HG02973 (cell line): ENCODE measurements around the gene ANO6.

Source experiments
- ATAC-seq: cut with Tn5 transposase; IDR thresholded peaks from one replicate; pipeline ENCODE4 v1.9.1; 2021; ENCODE audit warnings: moderate library complexity; ENCODE audit not compliant: unreplicated experiment

The ANO6 gene

GRCh38 chr12:45434094-45434493 is 218.2 kb downstream of the ANO6 start:
- ATAC-seq: no peak

GRCh38 chr12:45435945-45436710 is 220.2 kb downstream of the ANO6 start:
- no peak for ATAC-seq

GRCh38 chr12:45439039-45439438 is 223.1 kb downstream of the ANO6 start:
- no peak for ATAC-seq

DNA sequence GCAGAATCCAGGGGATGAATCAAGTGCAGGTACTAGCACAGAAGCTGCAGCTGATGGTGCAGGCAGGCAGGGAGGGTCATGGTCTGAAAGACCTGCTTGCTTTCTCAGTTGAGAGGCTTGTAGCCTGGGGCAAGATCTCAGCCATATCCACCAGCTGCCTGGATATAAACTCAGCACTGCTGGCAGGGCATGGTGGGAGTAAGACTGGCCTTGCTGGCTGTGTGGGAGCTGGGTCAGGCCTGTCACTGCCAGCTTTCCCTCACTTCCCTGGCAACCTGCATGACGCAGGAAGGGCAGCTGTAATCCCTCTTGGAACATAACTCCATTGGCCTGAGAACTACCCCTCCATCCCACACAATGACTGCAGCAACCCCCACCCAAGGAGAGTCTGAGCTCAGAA is 230.1 kb downstream of the ANO6 start:
- ATAC-seq: no peak

GRCh38 chr12:45458238-45458637 is 242.3 kb downstream of the ANO6 start:
- no peak for ATAC-seq

DNA sequence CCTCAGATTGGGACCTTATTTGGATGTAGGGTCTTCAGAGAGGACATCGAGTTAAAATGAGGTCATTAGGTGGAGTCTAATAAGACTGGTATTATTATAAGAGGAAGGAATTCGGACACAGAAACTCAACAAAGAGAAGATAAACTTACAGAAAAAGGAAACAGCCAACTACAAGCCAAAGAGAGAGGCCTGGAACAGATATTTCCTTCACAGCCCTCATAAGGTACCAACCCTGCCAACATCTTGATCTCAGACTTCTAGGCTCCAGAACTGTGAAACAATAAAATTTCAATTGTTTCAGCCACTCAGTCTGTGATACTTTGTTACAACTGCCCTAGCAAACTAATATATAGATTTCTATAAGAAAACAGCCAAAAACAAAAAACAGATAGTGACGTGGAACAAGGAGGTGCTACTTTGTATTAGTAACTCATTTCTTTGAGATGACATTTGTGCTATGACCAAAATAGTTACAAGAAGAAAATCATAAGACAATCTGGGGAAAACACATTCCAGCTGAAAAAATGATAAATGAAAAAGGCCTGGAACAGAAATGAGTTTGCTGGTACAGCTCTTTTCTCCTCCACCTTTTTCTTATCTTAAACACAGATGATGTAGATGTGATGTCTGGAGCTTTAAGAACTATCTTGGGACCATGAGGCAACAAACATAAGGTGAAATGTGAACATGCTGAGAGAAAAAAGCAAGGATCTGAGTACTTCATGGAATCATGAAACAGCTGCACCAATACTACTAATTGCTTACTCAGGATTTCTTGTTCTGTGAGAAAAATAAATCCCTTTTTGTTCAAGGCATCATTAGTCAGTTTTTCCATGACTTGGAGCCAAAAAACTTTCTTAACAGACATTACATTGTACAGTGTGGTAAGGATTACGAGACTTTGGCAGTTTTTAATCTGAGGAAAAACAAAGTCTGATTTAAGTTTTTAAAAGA is 243.2 kb downstream of the ANO6 start:
- ATAC-seq: no peak

GRCh38 chr12:45462506-45462905 is 246.6 kb downstream of the ANO6 start:
- ATAC-seq: no peak

- no peak for ATAC-seq
Measured at GRCh38 chr12:45464699-45465098, 248.8 kb downstream of the ANO6 start.

- ATAC-seq: no peak
Measured at GRCh38 chr12:45468751-45469615, 253.1 kb downstream of the ANO6 start.

DNA sequence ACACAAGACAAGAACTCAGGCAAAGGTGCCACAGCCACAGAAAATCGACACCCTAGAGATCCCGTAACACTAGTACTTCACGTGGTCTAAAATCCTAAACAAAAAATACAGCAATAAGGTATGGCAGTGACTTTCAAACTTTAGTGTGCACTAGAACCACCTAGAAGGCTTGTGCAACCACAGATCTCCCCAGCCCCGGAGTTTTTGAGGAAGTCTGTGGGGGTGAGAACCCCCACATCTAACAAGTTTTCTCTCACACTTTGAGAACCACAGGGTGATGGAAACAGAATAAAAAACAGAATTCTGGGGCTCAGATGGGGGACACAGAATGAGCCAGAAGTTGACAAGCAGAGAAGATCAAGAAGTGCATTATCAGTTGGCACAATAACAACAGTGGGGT is 254.0 kb downstream of the ANO6 start:
- ATAC-seq: no peak

GRCh38 chr12:45473636-45474035 is 257.7 kb downstream of the ANO6 start:
- no peak for ATAC-seq

- no peak for ATAC-seq
Measured at GRCh38 chr12:45475594-45475993, 259.7 kb downstream of the ANO6 start.

DNA sequence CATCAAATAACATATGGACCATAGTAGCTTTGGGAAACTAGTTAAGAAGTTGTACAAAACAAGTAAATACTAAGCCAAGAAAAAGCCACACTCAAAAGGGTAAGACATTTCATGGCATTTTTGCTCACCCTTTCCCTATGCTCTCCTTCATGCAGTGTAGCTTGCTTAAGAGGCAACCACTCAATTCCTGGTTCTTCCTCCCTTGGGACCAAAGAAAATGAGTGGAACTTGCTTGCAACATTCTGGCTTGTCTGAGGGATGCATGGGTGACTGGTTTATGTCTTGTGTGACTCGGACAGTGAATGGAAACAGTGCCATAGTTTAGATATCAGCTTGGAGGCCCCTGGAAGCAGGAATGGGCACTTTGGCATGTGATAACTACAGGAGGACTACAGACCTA is 261.6 kb downstream of the ANO6 start:
- ATAC-seq: no peak

DNA sequence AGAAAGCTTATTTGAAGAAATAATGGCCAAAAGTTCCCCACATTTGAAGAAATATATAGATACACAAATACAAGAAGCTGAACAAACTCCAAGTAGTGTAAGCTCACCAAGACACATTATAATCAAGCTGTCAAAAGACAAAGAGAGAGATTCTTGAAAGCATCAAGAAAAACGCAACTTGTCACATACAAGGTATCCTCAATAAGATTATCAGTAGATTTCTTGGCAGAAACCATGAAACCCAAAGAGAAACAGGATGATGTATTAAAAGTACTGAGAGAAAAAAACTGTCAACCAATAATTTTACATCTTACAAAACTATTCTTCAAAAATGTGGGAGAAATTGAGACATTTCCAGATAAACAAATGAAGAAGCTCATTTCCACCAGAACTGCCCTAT is 263.0 kb downstream of the ANO6 start:
- ATAC-seq: no peak

DNA sequence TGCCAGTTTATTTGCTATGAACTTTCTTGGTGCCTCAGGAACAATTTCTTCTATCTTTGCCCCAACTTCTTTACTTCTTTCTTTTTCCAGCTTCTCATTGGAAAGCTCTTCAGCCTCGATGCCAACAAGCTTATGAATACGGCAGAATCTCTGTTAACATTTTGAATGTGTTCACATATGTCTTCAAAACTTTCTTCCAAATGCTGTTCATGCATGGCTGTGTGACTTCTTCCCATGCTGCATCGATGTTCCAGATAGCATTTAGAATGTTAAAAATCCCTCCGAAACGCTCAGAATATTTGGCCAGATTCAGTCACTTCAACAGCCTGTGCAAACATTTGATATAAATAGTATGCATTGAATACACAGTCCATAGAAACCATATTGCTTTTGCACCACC is 265.9 kb downstream of the ANO6 start:
- ATAC-seq: no peak

GRCh38 chr12:45483571-45483970 is 267.7 kb downstream of the ANO6 start:
- ATAC-seq: no peak
